GM21447 (cell line): ENCODE data around the gene PPDPF.
A peak's percentile ranks its signal among the peaks of the same experiment; 100 is the strongest.
"Not testable (repeated sequence)": the region's sequence is repeated elsewhere in the genome, so short reads cannot be mapped to it uniquely, and the experiment has no call there.

Experiments
- ATAC-seq: cut with Tn5 transposase; IDR thresholded peaks from one replicate; pipeline ENCODE4 v1.9.1; 2021; ENCODE audit not compliant: unreplicated experiment

Gene PPDPF

DNA sequence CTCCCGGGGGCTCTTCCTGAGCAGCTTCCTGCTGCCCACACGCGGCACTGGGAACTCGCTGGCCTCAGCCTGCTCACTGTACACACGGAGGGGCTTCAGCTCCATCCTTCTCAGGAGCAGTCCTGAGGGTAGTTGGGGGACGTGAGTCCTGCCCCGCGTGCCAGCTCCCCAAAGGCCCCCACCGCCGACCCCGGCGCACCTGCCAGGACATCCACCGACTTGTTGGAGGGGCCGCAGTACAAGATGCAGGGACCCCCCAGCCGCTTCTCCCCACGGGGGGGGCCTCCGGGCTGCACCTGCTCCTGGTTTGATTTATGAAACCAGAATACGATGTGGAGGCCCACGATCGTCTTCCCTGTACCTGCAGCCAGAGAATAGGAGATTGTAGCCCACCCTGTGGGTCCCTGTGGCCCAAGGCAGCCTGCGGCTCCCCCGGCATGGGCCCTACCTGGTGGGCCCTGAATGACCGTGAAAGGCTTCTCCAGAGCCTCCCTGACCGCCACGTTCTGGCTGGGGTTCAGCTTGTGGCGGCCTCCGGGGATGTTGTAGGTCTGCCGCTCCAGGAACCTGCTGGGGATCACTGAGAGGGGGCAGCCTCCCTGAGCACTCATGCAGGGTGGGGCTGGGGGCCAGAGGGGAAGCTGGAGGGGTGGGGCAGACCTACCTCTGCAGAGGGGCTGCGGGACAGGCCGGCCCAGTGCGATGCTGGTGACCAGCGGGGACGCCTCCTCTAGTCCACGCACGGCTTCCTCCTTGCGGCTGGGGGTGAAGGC lies 41.2 kb downstream of the PPDPF start:
- ATAC-seq = no peak

GRCh38 chr20:63562461-63563224 lies 42.1 kb downstream of the PPDPF start:
- ATAC-seq = no peak

GRCh38 chr20:63563225-63563935 lies 42.8 kb downstream of the PPDPF start:
- no peak for ATAC-seq

DNA sequence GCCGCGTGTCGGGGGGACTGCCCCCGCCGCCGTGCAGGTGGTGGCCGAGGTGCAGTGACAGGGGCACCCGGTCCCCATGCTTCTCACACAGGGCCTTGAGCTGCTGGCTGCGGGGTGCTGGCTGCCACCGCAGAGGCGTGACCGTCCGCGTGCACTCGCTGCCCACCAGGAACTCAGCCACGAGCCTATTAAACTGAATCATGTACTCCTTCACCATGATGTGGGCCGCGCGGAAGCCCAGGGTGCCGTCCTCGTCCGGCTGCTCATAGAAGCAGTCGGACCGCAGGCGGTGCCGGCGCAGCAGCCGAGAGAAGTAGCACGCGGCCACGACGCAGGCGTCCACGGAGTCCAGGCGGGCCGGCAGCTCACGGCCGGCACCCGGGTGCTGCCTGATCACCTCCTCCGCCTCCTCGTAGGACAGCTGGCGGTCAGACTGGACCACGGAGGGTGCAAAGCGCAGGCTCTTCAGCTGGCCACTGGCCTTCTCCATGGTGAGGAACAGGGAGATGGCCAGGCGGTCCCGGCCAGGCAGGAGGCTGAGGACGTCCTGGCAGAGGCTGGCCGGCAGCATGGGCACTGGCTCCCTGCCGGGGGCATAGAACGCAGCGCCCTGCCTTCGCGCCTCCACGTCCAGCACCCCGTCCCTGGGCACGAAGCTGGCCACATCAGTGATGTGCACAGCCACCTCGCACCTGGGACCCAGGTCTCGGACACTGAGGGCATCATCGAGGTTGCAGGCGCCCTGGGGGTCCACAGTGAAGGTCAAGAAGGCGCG lies 43.7 kb downstream of the PPDPF start:
- no peak for ATAC-seq

DNA sequence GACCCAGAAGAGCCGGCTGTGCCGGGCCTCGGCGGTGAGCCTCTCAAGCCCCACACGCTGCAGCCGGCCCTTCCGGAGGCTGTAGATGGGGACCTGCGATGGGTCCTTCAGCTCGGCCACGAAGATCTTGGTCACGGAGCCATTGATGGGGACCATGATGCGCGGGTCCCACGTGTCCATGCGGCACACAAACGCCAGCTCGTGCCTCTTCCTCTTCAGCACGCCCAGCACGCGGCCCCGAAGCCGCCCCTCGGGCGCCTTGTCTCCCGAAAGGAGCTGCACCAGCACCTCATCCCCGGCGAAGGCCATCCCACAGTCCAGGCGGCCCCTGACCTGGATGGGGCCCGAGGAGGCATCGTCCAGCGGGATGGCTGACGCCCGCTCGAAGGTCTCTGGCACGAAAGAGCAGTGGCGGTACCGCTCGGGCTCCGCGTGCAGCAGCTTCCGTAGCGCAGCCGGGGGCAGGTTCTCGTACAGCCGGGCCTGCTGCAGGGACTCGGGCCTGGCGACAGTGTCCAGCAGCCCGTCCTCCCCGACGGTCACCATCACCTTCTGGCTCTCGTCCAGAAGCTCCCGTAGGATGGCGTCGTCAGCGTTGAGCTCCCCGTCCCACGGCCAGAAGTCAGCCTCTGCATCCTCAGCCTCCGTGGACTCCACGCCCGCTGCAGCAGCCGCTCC lies 44.6 kb downstream of the PPDPF start:
- ATAC-seq = no peak

DNA sequence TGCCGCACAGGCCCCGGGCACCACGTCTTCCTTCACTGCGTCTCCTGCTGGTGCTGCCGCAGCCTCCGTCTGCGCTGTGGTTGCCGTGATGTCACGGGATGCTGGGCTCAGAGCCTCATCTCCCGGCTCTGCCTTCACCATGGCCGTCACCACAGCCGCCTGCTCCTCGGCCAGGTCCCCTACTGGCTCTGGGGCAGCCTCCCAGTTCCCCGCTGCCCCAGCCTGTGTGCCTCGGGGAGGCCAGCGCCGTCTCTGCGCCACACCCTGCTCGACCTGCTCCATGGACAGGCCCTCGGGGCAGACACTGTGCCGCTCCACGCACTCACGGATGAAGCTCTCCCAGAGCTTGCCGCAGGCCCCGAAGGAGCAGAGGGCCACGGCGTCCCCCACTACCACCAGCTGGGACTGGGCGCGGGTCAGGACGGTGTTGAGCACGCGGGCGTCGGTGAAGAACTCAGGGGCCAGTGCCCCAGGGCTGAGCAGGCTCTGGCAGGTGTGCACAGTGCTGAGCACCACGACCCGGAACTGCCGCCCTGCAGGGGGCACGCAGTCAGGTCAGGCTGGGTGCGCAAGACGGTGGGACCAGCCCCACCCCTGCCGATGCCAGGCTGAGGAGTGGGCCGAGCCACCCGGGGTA lies 45.3 kb downstream of the PPDPF start:
- no peak for ATAC-seq

- ATAC-seq = no peak
Observed at GRCh38 chr20:63566395-63567135, 46.0 kb downstream of the PPDPF start.

DNA sequence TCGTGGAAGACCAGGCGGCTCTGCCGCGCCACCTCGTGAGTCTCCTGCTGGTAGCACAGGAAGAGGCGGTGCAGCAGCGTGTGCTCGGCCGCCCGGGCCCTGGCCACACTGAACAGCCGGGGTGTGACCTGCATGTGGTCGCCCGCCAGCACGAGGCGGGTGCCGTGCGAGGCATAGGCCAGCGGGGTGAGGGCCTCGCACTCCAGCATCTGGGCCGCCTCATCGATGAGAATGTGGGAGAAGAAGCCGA lies 46.5 kb downstream of the PPDPF start:
- ATAC-seq = no peak

- peak; percentile 64 for ATAC-seq
Observed at GRCh38 chr20:63567386-63568169, 47.0 kb downstream of the PPDPF start.

DNA sequence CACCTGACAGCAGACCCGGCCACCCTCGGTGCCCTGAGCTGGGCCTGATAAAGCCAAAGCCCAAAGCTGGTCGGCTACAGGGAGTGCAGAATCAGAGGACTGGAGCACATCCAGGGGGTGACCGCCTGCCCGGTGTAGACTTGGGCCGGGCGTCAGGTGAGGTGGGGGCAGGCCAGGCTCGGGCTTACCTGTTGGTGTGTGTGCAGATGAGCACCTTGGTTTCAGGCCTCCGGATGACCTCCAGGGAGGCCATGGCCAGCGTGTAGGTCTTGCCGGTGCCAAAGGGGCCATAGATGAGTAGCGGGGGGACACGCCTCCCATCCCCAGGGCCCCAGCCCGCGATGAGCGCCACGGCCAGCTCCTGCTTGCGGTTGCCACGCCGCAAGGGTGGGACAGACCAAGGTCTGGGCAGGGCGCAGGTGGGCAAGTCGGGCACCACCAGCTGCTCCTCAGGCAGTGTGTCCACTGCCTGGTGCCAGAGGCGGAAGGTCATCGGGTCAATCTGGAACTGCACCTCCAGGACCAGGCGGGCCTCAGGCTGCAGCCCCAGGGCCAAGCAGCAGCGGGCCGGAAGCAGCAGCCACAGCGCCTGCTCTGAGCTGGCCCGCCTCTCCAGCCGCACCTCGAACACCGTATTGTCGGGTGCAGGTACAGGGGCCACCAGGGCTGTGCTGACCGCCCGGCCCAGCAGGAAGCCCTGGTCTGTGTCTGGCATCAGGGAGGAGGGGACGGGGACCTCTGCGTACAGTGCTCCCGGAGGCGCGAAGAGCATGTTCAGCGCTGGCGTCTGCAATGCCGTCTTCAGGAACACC lies 47.8 kb downstream of the PPDPF start:
- ATAC-seq = no peak

DNA sequence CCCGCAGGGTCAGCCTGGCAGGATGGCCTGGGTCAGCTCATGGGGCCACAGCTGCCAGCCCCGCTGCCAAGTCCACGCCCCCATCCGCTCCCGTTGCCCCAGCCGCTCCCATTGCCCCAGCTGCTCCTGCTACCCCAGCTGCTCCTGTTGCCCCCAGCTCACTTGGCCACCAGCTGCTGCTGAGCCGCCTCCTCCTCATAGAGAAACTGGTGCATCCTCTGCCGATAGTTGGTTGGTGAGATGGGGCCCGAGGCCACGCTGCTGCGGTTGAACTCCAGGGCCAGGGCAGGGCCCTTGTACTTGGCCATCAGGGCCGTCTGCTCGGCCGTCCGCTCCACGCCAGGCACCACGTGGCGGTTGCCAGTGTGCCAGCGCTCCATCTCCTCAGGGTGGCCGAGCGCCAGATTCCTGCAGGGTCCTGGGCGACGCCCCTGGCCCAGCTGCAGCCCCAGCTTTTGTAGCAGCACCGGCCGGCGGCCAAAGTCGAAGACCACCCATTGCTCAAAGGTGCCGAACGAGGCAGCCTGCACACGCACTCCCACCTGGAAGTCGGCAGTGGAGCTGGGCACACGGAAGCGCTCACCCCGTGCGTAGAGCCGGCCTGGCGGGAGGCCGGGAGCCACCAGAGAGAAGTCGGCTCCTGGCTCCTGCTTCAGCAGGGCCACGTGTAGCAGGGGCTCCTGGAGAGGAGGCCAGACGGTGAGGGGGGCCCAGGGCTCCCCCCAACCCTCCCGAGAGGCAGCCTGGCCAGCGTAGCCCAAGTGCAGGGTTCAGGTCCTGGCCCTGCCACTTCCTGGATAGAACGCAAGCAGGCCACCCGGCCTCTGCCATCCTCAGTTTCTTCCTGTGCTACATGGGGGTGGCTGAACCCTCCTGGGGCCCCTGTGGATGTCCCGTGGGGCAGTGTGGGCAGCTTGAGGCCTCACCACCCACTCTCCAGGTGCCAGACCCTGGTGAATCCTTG lies 48.7 kb downstream of the PPDPF start:
- ATAC-seq = no peak

- no peak for ATAC-seq
Observed at GRCh38 chr20:63570281-63571086, 49.9 kb downstream of the PPDPF start.

DNA sequence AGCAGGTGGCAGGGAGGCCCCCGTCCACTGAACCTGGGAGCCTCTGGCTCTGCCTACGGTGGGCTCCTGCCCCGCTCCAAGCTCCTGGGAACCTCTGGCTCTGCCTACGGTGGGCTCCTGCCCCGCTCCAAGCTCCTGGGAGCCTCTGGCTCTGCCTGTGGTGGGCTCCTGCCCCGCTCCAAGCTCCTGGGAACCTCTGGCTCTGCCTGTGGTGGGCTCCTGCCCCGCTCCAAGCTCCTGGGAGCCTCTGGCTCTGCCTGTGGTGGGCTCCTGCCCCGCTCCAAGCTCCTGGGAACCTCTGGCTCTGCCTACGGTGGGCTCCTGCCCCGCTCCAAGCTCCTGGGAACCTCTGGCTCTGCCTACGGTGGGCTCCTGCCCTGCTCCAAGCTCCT lies 50.5 kb downstream of the PPDPF start:
- ATAC-seq = not testable (repeated sequence)
